ENCODE data around the gene HCN3. TPM values are rescaled to one million over a fixed set of nuclear protein-coding genes. Genes with fewer than 3 reads are reported as not detected.
A peak's percentile ranks its signal among the peaks of the same experiment; 100 is the strongest.
"Not testable (repeated sequence)": the region's sequence is repeated elsewhere in the genome, so short reads cannot be mapped to it uniquely, and the experiment has no call there.

The HCN3 gene
- total RNA-seq, 1 donor from 2014 or later = 10.6 TPM

DNA sequence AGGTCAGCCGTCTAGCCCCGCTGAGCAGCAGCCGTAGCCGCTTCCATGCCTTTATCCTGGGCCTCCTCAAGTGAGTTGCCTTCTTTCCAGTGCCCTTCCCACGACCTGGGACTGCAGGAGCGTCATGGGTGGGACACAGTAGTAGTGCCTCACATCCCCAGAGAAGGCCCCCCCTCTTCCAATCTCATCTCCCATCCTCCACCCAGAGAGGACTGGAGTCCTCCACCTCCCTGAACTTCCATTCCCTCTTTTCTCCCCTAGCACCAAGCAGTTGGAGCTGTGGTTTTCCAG is 48.3 kb downstream of the HCN3 start:
- TF ChIP-seq, protein P1, sequence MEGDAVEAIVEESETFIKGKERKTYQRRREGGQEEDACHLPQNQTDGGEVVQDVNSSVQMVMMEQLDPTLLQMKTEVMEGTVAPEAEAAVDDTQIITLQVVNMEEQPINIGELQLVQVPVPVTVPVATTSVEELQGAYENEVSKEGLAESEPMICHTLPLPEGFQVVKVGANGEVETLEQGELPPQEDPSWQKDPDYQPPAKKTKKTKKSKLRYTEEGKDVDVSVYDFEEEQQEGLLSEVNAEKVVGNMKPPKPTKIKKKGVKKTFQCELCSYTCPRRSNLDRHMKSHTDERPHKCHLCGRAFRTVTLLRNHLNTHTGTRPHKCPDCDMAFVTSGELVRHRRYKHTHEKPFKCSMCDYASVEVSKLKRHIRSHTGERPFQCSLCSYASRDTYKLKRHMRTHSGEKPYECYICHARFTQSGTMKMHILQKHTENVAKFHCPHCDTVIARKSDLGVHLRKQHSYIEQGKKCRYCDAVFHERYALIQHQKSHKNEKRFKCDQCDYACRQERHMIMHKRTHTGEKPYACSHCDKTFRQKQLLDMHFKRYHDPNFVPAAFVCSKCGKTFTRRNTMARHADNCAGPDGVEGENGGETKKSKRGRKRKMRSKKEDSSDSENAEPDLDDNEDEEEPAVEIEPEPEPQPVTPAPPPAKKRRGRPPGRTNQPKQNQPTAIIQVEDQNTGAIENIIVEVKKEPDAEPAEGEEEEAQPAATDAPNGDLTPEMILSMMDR (conservative IDR thresholded peaks at IDR 0.05) = no peak
- peak overlapping the region; percentile 81 for H3K4me3 Mint-ChIP-seq
- no peaks in the 10 kb centered on the region for H3K27me3 Mint-ChIP-seq
- H3K36me3 Mint-ChIP-seq = peaks cover 1% of the 10 kb centered on the region
- peaks cover 20% of the 10 kb centered on the region for H3K4me1 Mint-ChIP-seq (ENCODE audit: unreplicated experiment)
- no peaks in the 10 kb centered on the region for H3K9me3 Mint-ChIP-seq
- peak overlapping the region; percentile 55 for H3K27ac Mint-ChIP-seq
- no peak for DNase-seq (ENCODE audit: extremely low spot score, unreplicated experiment)

DNA sequence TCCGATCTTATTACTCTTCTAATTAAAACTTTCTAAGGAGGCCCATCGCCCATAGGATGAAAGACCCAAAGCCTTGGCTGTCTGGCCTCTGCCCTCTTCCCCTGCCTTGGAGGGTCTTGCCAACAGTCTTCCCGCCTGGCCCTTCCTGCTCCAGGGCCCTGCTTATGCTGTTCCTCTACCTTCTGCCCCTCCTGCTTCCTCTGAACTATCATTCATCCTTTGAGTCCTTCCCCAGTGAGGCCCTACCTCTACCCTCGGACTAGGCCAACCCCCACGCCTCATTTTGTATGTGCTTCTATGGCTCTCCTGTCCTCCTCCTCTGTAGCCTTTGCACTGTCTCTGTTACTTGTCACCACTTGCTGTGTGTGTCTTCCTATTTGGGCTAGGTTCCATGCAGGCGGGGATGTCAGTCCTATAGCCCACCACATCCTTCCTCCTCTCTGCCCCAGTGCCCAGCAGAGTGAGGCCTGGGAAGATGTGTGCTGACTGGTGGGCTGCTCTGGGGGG is 48.8 kb downstream of the HCN3 start:
- no peaks in the 10 kb centered on the region for H3K27me3 Mint-ChIP-seq
- H3K4me3 Mint-ChIP-seq = peak overlapping the region; percentile 81
- TF ChIP-seq, protein P1 (conservative IDR thresholded peaks at IDR 0.05) = no peak
- H3K9me3 Mint-ChIP-seq = no peaks in the 10 kb centered on the region
- DNase-seq (ENCODE audit: extremely low spot score, unreplicated experiment) = no peak
- H3K36me3 Mint-ChIP-seq = peaks cover 7% of the 10 kb centered on the region
- H3K4me1 Mint-ChIP-seq (ENCODE audit: unreplicated experiment) = peaks cover 20% of the 10 kb centered on the region
- peak overlapping the region; percentile 55 for H3K27ac Mint-ChIP-seq

DNA sequence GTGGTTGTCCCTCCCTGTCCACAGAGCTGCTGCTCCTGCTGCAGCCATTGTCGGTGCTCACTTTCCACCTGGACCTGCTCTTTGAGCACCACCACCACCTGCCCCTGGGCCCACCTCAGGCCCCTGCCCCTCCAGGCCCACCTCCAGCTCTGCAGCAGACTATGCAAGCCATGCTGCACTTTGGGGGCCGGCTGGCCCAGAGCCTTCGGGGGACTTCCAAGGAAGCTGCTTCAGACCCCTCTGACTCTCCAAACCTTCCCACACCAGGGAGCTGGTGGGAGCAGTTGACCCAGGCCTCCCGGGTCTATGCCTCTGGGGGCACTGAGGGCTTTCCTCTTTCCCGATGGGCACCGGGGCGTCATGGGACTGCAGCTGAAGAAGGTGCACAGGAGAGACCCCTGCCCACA is 49.4 kb downstream of the HCN3 start:
- Mint-ChIP-seq H3K27ac (no peak overlapping the region), H3K4me1 (ENCODE audit: unreplicated experiment) (peaks cover 17% of the 10 kb centered on the region), H3K36me3 (peaks cover 10% of the 10 kb centered on the region), H3K9me3 (no peaks in the 10 kb centered on the region), H3K27me3 (no peaks in the 10 kb centered on the region), H3K4me3 (no peak overlapping the region)
- DNase-seq (ENCODE audit: extremely low spot score, unreplicated experiment) = no peak
- TF ChIP-seq, protein P1 (conservative IDR thresholded peaks at IDR 0.05) = no peak

DNA sequence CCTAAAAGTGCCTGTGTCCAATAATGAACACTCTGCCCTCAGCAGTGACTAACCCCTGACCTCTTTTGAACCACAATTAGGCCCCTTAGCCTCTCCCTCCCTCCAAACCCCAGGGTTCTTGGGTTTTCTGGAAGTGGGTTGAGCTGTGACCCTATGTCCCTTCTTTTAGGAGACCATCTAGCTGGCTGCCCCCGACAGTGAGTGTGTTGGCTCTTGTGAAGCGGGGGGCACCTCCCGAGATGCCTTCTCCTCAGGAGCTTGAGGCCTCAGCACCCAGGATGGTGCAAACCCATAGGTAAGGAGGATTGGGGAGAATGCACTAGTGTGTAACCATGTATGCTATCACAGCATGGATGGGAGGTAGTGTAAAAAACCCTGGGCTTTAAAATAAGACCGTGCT is 50.7 kb downstream of the HCN3 start:
- peak overlapping the region; percentile 25 for H3K4me3 Mint-ChIP-seq
- TF ChIP-seq, protein P1 (conservative IDR thresholded peaks at IDR 0.05) = no peak
- no peak overlapping the region for H3K27ac Mint-ChIP-seq
- H3K36me3 Mint-ChIP-seq = peaks cover 10% of the 10 kb centered on the region
- H3K27me3 Mint-ChIP-seq = no peaks in the 10 kb centered on the region
- peaks cover 8% of the 10 kb centered on the region for H3K4me1 Mint-ChIP-seq (ENCODE audit: unreplicated experiment)
- H3K9me3 Mint-ChIP-seq = no peaks in the 10 kb centered on the region
- peak; percentile 44 for DNase-seq (ENCODE audit: extremely low spot score, unreplicated experiment)

DNA sequence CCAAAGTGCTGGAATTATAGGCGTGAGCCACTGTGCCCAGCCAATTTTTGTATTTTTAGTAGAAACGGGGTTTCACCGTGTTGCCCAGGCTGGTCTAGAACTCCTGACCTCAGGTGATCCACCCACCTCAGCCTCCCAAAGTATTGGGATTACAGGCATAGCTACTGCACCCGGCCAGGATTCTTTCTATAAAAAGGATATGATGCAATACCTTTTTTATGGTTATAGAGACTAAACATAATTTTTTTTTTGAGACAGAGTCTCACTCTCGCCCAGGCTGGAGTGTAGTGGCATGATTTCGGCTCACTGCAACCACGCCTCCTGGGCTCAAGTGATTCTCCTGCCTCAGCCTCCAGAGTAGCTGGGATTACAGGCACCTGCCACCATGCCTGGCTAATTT is 51.6 kb downstream of the HCN3 start:
- H3K27ac Mint-ChIP-seq, H3K4me3 Mint-ChIP-seq, H3K9me3 Mint-ChIP-seq: not testable (repeated sequence)

DNA sequence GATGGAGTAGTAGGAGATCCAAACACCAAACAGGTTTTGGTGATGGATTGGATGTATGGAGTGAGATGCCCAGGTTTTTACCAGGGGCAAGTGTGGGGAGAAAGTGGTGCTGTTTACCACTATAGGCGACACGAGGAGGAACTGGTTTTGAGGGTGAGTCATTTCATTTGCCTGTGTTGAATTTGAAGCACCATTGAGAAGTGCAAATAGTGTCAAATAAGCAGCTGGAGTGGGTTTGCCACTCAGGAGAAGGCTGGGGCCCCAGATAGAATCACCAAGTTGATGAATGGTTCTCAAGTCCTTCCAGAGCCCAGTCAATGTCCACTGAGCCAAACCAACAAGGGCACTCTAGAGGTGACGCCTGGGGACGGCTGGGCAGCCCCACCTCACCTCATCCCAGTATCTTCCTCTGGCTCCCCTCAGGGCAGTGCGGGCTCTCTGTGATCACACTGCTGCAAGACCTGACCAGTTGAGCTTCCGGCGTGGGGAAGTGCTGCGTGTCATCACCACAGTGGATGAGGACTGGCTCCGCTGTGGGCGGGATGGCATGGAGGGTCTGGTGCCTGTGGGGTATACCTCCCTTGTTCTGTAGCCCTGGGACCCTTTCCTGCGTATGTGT is 52.8 kb downstream of the HCN3 start:
- TF ChIP-seq, protein P1 (conservative IDR thresholded peaks at IDR 0.05) = no peak
- peaks cover 8% of the 10 kb centered on the region for H3K4me1 Mint-ChIP-seq (ENCODE audit: unreplicated experiment)
- H3K4me3 Mint-ChIP-seq = no peak overlapping the region
- no peak for DNase-seq (ENCODE audit: extremely low spot score, unreplicated experiment)
- H3K27me3 Mint-ChIP-seq = no peaks in the 10 kb centered on the region
- H3K9me3 Mint-ChIP-seq = no peaks in the 10 kb centered on the region
- no peak overlapping the region for H3K27ac Mint-ChIP-seq
- H3K36me3 Mint-ChIP-seq = peaks cover 19% of the 10 kb centered on the region

More for the DNA sequence above, 51.6 kb downstream of the HCN3 start:
- not testable (repeated sequence) for H3K4me1 Mint-ChIP-seq (ENCODE audit: unreplicated experiment); H3K27me3 Mint-ChIP-seq
- DNase-seq (ENCODE audit: extremely low spot score, unreplicated experiment) = peak; percentile 27
- peaks cover 15% of the 10 kb centered on the region for H3K36me3 Mint-ChIP-seq

Measured in type B pancreatic cell (in vitro differentiated cells).